22Rv1 (cell line): ENCODE results near the gene USHBP1.

Experiments used
- ZFX ChIP-seq: fragments of 450-650 bp; IDR thresholded peaks from 2 replicates; pipeline ENCODE4 v1.6.1; 2017; ENCODE audit warnings: antibody characterized with exemption, borderline replicate concordance
- TF ChIP-seq, protein P1 (sequence below): fragments of 450-650 bp; IDR thresholded peaks from 2 replicates; pipeline ENCODE4 v1.5.1; 2017; ENCODE audit warnings: mild to moderate bottlenecking

DNA sequence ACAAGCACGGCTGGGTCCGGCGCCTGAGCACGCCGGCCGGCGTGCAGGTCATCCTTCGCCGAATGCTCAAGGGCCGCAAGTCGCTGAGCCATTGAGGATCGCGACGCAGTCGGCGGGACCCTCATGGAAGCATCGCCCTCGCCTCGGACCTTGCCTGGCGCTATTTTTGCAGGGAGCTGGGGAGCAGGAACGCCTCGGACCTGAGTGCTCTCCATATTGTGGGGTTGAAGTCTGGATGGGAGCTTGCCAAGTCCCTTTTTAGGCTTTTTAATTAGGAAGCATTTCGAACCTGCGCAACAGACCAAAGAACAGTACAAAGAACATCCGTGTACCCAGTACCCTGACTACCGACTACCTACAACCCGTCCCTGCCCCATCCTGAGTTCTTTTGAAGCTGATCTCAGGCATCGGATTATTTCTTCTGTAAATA is 41.8 kb upstream of the USHBP1 start:
- TF ChIP-seq, protein P1, sequence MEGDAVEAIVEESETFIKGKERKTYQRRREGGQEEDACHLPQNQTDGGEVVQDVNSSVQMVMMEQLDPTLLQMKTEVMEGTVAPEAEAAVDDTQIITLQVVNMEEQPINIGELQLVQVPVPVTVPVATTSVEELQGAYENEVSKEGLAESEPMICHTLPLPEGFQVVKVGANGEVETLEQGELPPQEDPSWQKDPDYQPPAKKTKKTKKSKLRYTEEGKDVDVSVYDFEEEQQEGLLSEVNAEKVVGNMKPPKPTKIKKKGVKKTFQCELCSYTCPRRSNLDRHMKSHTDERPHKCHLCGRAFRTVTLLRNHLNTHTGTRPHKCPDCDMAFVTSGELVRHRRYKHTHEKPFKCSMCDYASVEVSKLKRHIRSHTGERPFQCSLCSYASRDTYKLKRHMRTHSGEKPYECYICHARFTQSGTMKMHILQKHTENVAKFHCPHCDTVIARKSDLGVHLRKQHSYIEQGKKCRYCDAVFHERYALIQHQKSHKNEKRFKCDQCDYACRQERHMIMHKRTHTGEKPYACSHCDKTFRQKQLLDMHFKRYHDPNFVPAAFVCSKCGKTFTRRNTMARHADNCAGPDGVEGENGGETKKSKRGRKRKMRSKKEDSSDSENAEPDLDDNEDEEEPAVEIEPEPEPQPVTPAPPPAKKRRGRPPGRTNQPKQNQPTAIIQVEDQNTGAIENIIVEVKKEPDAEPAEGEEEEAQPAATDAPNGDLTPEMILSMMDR, result no peak
- no peak for TF ChIP-seq ZFX
